Measurements from ENCODE around the gene CEMIP2. TPM values are rescaled to one million over a fixed set of nuclear protein-coding genes. Genes with fewer than 3 reads are reported as not detected.

The CEMIP2 gene
- total and polyA plus RNA-seq, 4 donors: 37.3 to 150 (median 89.9) TPM

DNA sequence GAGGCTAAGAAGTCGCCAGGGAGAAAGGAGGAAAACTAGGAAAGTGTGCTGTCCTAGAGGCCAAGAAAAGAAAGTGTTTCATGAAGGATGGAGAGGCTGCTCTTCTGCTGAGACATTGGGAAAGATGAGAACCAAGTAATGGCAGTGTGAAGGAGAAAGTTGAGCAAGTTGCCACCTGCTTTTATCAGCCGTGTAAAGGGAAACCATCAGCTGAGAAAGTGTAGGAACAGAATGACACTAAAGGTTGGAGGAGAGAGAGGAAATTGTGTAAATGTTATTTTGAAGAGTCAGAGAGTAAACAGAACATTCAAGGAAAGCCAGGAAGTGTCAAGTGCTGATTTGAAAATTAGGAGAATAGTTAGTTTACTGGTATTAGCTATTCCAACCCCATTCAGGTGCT lies 125.0 kb downstream of the CEMIP2 start:
- H3K4me1 ChIP-seq (ENCODE audit: control insufficient read depth in 5 of 5, insufficient read depth in 5 of 5, low read length in 5 of 5): peaks cover 0 to 11% (median 4%) of the 10 kb centered on the region in 5 donors

DNA sequence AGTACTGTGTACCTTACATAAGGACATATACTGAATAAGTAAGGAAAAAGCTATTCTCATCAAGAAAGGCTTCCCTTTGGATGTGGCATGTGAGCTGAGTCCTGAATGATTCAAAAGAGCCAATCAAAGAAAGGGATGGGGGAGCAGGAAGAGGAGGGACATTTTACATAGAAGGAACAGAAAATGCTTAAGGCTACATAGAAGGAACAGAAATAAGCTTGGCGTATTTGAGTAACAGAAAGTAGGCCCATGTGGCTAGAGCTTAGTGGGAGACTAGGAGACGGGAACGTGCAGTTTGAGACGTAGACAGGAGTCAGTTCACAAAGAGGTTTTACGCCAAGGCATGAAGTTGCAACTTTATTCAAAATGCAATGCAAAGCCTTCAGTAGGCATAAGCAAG lies 126.3 kb downstream of the CEMIP2 start:
- WGBS, 2 donors: 86 to 93% methylated on average over 5 of the region's 5 CpGs
- H3K36me3 ChIP-seq (ENCODE audit: control insufficient read depth in 4 of 4, insufficient read depth in 4 of 4, low read length in 4 of 4): no peaks in the 10 kb centered on the region
- H3K9me3 ChIP-seq (ENCODE audit: control insufficient read depth in 4 of 4, insufficient read depth in 3 of 4, low read length in 3 of 4): no peaks in the 10 kb centered on the region
- DNase-seq: no peak
- H3K27ac ChIP-seq (ENCODE audit: low read depth in 1 of 2, low read length in 1 of 2): no peak overlapping the region
- no peak overlapping the region for H3K9ac ChIP-seq (ENCODE audit: insufficient read depth in 1 of 2, low read length in 2 of 2)
- TF ChIP-seq, protein P1, sequence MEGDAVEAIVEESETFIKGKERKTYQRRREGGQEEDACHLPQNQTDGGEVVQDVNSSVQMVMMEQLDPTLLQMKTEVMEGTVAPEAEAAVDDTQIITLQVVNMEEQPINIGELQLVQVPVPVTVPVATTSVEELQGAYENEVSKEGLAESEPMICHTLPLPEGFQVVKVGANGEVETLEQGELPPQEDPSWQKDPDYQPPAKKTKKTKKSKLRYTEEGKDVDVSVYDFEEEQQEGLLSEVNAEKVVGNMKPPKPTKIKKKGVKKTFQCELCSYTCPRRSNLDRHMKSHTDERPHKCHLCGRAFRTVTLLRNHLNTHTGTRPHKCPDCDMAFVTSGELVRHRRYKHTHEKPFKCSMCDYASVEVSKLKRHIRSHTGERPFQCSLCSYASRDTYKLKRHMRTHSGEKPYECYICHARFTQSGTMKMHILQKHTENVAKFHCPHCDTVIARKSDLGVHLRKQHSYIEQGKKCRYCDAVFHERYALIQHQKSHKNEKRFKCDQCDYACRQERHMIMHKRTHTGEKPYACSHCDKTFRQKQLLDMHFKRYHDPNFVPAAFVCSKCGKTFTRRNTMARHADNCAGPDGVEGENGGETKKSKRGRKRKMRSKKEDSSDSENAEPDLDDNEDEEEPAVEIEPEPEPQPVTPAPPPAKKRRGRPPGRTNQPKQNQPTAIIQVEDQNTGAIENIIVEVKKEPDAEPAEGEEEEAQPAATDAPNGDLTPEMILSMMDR (IDR thresholded peaks at IDR 0.05; ENCODE audit: control extremely low read depth, extremely low read depth): no peak
- no peaks in the 10 kb centered on the region for H3K27me3 ChIP-seq (ENCODE audit: control insufficient read depth in 3 of 3, insufficient read depth in 3 of 3, low read length in 2 of 3)
- peaks cover 0 to 17% (median 4%) of the 10 kb centered on the region in 5 donors for H3K4me1 ChIP-seq (ENCODE audit: control insufficient read depth in 5 of 5, insufficient read depth in 5 of 5, low read length in 5 of 5)
- H3K4me3 ChIP-seq: no peak overlapping the region
- ATAC-seq (ENCODE audit: insufficient read depth, low FRiP score): no peak

More for the DNA sequence above, 125.0 kb downstream of the CEMIP2 start:
- TF ChIP-seq, protein P1 (IDR thresholded peaks at IDR 0.05; ENCODE audit: control extremely low read depth, extremely low read depth): no peak
- DNase-seq (no peak), ATAC-seq (ENCODE audit: insufficient read depth, low FRiP score) (no peak)
- Histone ChIP-seq H3K9me3 (ENCODE audit: control insufficient read depth in 4 of 4, insufficient read depth in 3 of 4, low read length in 3 of 4) (no peaks in the 10 kb centered on the region), H3K36me3 (ENCODE audit: control insufficient read depth in 4 of 4, insufficient read depth in 4 of 4, low read length in 4 of 4) (no peaks in the 10 kb centered on the region), H3K27me3 (ENCODE audit: control insufficient read depth in 3 of 3, insufficient read depth in 3 of 3, low read length in 2 of 3) (no peaks in the 10 kb centered on the region), H3K9ac (ENCODE audit: insufficient read depth in 1 of 2, low read length in 2 of 2) (no peak overlapping the region), H3K4me3 (no peak overlapping the region), H3K27ac (ENCODE audit: low read depth in 1 of 2, low read length in 1 of 2) (no peak overlapping the region)
- 53 to 61% methylated on average over 2 of the region's 2 CpGs for WGBS, 2 donors

- DNase-seq (peak in 2 of 3 donors; percentile 15 to 49), ATAC-seq (ENCODE audit: insufficient read depth, low FRiP score) (peak; percentile 75)
- no peak overlapping the region for H3K4me3 ChIP-seq
- peaks cover 0 to 17% (median 2%) of the 10 kb centered on the region in 5 donors for H3K4me1 ChIP-seq (ENCODE audit: control insufficient read depth in 5 of 5, insufficient read depth in 5 of 5, low read length in 5 of 5)
- TF ChIP-seq, protein P1 (IDR thresholded peaks at IDR 0.05; ENCODE audit: control extremely low read depth, extremely low read depth): no peak
- peak overlapping the region in 1 of 2 donors; percentile 70 for H3K27ac ChIP-seq (ENCODE audit: low read depth in 1 of 2, low read length in 1 of 2)
- no peaks in the 10 kb centered on the region for H3K9me3 ChIP-seq (ENCODE audit: control insufficient read depth in 4 of 4, insufficient read depth in 3 of 4, low read length in 3 of 4)
- 12 to 23% methylated on average over 7 of the region's 7 CpGs for WGBS, 2 donors
- H3K9ac ChIP-seq (ENCODE audit: insufficient read depth in 1 of 2, low read length in 2 of 2): peak overlapping the region in 1 of 2 donors; percentile 49
- H3K27me3 ChIP-seq (ENCODE audit: control insufficient read depth in 3 of 3, insufficient read depth in 3 of 3, low read length in 2 of 3): no peaks in the 10 kb centered on the region
- H3K36me3 ChIP-seq (ENCODE audit: control insufficient read depth in 4 of 4, insufficient read depth in 4 of 4, low read length in 4 of 4): no peaks in the 10 kb centered on the region
Measured at GRCh38 chr9:71638627-71639026, 129.7 kb downstream of the CEMIP2 start.

GRCh38 chr9:71637926-71638325 lies 130.4 kb downstream of the CEMIP2 start:
- WGBS, 2 donors: 49 to 68% methylated on average over 5 of the region's 5 CpGs
- ATAC-seq (ENCODE audit: insufficient read depth, low FRiP score): no peak

More at GRCh38 chr9:71637926-71638325, 130.4 kb downstream of the CEMIP2 start:
- DNase-seq: peak in 2 of 3 donors; percentile 21 to 48
- H3K4me1 ChIP-seq (ENCODE audit: control insufficient read depth in 5 of 5, insufficient read depth in 5 of 5, low read length in 5 of 5): peaks cover 0 to 17% (median 2%) of the 10 kb centered on the region in 5 donors
- H3K4me3 ChIP-seq: no peak overlapping the region
- TF ChIP-seq, protein P1 (IDR thresholded peaks at IDR 0.05; ENCODE audit: control extremely low read depth, extremely low read depth): no peak
- H3K9me3 ChIP-seq (ENCODE audit: control insufficient read depth in 4 of 4, insufficient read depth in 3 of 4, low read length in 3 of 4): no peaks in the 10 kb centered on the region
- no peaks in the 10 kb centered on the region for H3K36me3 ChIP-seq (ENCODE audit: control insufficient read depth in 4 of 4, insufficient read depth in 4 of 4, low read length in 4 of 4)
- peak overlapping the region in 1 of 2 donors; percentile 53 for H3K27ac ChIP-seq (ENCODE audit: low read depth in 1 of 2, low read length in 1 of 2)
- H3K27me3 ChIP-seq (ENCODE audit: control insufficient read depth in 3 of 3, insufficient read depth in 3 of 3, low read length in 2 of 3): no peaks in the 10 kb centered on the region
- peak overlapping the region in 1 of 2 donors; percentile 1 for H3K9ac ChIP-seq (ENCODE audit: insufficient read depth in 1 of 2, low read length in 2 of 2)
